Keratinocyte (primary cell): ENCODE results near the gene DPP7. TPM values are rescaled to one million over a fixed set of nuclear protein-coding genes. Genes with fewer than 3 reads are reported as not detected.

Source experiments
- DNase-seq: peaks from one replicate; pipeline ENCODE4 v3.0.0-alpha.2; 2011; ENCODE audit warnings: low read depth, missing footprints, low spot score
- FAIRE-seq: peaks from 2 replicates; lab custom pipeline; 2011; peaks lifted over from hg19 to GRCh38; lab: Jason Lieb, UNC
- H2AFZ ChIP-seq: 2 replicates; pipeline ENCODE4 v1.6.0; 2012; ENCODE audit warnings: low read length, control low read depth, inconsistent platforms; ENCODE audit not compliant: control insufficient read depth
- H3K27ac ChIP-seq: 2 replicates; pipeline ENCODE4 v1.5.1; 2011; ENCODE audit warnings: low read length; ENCODE audit not compliant: control insufficient read depth, insufficient read depth
- H3K27me3 ChIP-seq: 3 replicates; pipeline ENCODE4 v1.6.0; 2011; ENCODE audit warnings: low read length; ENCODE audit not compliant: control insufficient read depth, insufficient read depth; ENCODE audit errors: extremely low read depth
- H3K36me3 ChIP-seq, 2 experiments: 2 replicates in 1 of 2; 3 replicates in 1 of 2; pipeline ENCODE4 v1.5.1; 2011; ENCODE audit warnings: low read length in 2 of 2, mild to moderate bottlenecking in 1 of 2; ENCODE audit not compliant: control insufficient read depth in 2 of 2, insufficient read depth in 2 of 2; ENCODE audit errors: extremely low read depth in 1 of 2
- H3K4me1 ChIP-seq: 3 replicates; pipeline ENCODE4 v1.5.1; 2011; ENCODE audit warnings: low read length; ENCODE audit not compliant: control insufficient read depth, insufficient read depth; ENCODE audit errors: extremely low read depth
- H3K4me2 ChIP-seq: 3 replicates; pipeline ENCODE4 v1.6.0; 2011; ENCODE audit warnings: low read depth, low read length; ENCODE audit not compliant: control insufficient read depth, insufficient read depth; ENCODE audit errors: extremely low read depth
- H3K4me3 ChIP-seq, 3 experiments: fragments of 200-600 bp in 1 of 3; sonication (generic) in 1 of 3; 2 replicates in 2 of 3; 3 replicates in 1 of 3; pipeline ENCODE4 v1.5.1; 2011 to 2016; ENCODE audit warnings: low read length in 3 of 3, mild to moderate bottlenecking in 3 of 3, control low read depth in 2 of 3, inconsistent platforms in 1 of 3, low read depth in 1 of 3, mixed read lengths in 1 of 3, mixed run types in 1 of 3, moderate library complexity in 1 of 3; ENCODE audit not compliant: control insufficient read depth in 2 of 3, insufficient read depth in 2 of 3; ENCODE audit errors: extremely low read depth in 1 of 3
- H3K79me2 ChIP-seq: 2 replicates; pipeline ENCODE4 v1.6.0; 2012; ENCODE audit warnings: low read length; ENCODE audit not compliant: control insufficient read depth, insufficient read depth
- H3K9ac ChIP-seq: 3 replicates; pipeline ENCODE4 v1.6.0; 2011; ENCODE audit warnings: low read length; ENCODE audit not compliant: control insufficient read depth, insufficient read depth; ENCODE audit errors: extremely low read depth
- H3K9me1 ChIP-seq: 3 replicates; pipeline ENCODE4 v1.6.0; 2011; ENCODE audit warnings: low read length; ENCODE audit not compliant: control insufficient read depth, insufficient read depth; ENCODE audit errors: extremely low read depth
- H3K9me3 ChIP-seq: 2 replicates; pipeline ENCODE4 v1.5.1; 2012; ENCODE audit warnings: low read depth, low read length; ENCODE audit not compliant: control insufficient read depth
- H4K20me1 ChIP-seq: 3 replicates; pipeline ENCODE4 v1.6.0; 2011; ENCODE audit warnings: low read length; ENCODE audit not compliant: control insufficient read depth, insufficient read depth; ENCODE audit errors: extremely low read depth
- CTCF ChIP-seq, 3 experiments: IDR thresholded peaks in 1 of 3; conservative IDR thresholded peaks in 1 of 3; optimal IDR thresholded peaks in 1 of 3; 2 replicates in 2 of 3; 3 replicates in 1 of 3; pipeline versions ENCODE3 to v1.5.1; 2011; ENCODE audit warnings: low read length in 3 of 3, mild to moderate bottlenecking in 3 of 3, moderate library complexity in 2 of 3, control low read depth in 1 of 3, inconsistent platforms in 1 of 3; ENCODE audit not compliant: insufficient read depth in 2 of 3; ENCODE audit errors: extremely low read depth in 1 of 3
- EZH2 ChIP-seq: IDR thresholded peaks from one replicate; pipeline ENCODE4 v1.6.1; 2012; ENCODE audit warnings: inconsistent platforms, mild to moderate bottlenecking, low read length, moderate library complexity
- dilution Hi-C: fragments of 300-500 bp; cut with MboI; formaldehyde crosslinking; loops from one replicate; pipeline ENCODE4 v1.7.0; 2020; ENCODE audit warnings: low sequenced_read_pairs; ENCODE audit not compliant: extremely low pct_ligation_motif_present
- polyA plus RNA-seq, 5 experiments: library from polyadenylated mRNA; depleted of rRNA in 3 of 5; stranded (reverse) in 3 of 5; stranded (forward) in 1 of 5; unstranded in 1 of 5; fragments of >200 nt; gene quantifications; 1 replicate in 1 of 5; 2 replicates in 3 of 5; 3 replicates in 1 of 5; pipeline versions ENCODE4 v1.2.1 to v1.2.3, GENCODE V29; 2011 to 2012; ENCODE audit warnings: missing spikeins in 2 of 5, low read depth in 1 of 5, low replicate concordance in 1 of 5

Gene DPP7
- polyA plus RNA-seq, 1 donor (not counting 4 experiments of a cell fraction or from before 2014, with no cell fraction given): 35.3 TPM

DNA sequence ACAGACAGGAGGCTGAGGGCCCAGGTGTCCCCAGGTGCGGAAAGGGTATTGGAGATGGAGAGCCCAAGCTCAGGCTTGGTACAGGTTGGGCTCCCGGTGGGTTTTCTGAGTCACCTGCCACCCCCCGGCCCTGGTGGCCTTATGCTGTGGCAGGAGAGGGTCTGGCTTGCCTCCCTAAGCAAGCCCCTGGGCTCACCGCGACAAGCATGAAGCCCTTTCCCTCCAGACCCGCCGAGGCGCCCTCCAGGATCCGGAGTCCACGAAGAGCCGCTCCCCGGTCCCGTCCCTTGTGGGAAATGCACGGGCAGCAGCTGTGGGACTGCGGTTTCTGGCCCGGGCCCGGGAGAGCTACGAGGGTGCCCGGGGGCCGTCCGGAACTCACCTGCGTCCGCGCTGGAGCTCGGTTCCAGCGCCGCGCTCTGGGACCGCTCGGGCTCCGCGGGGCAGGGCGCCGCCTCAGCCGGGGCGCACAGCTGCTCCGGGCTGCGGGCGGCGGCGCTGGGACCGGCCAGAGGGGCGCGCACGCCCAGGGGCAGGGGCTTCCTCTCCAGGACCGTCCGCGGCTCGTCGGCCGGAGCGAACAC is 44.9 kb downstream of the DPP7 start:
- dilution Hi-C loops: no loop called here
- H3K9me3 ChIP-seq: no peaks in the 10 kb centered on the region
- no peaks in the 10 kb centered on the region for H4K20me1 ChIP-seq
- H3K27me3 ChIP-seq: no peaks in the 10 kb centered on the region
- H3K4me3 ChIP-seq: peak overlapping the region in 2 of 3 experiments; percentile 17 to 32
- H3K9ac ChIP-seq: no peak overlapping the region
- no peak overlapping the region for H3K27ac ChIP-seq
- H3K4me1 ChIP-seq: peaks cover 10% of the 10 kb centered on the region
- H3K79me2 ChIP-seq: no peaks in the 10 kb centered on the region
- no peak for FAIRE-seq
- DNase-seq: no peak
- no peak overlapping the region for H2AFZ ChIP-seq
- TF ChIP-seq EZH2 (no peak), CTCF (optimal IDR thresholded peaks at IDR 0.05 in 1 of 3, IDR thresholded peaks at IDR 0.05 in 1 of 3, conservative IDR thresholded peaks at IDR 0.05 in 1 of 3; ENCODE audit: extremely low read depth in 1 of 3, insufficient read depth in 2 of 3, low read length in 3 of 3) (no peak)
- no peaks in the 10 kb centered on the region for H3K36me3 ChIP-seq
- H3K9me1 ChIP-seq: no peaks in the 10 kb centered on the region
- peak overlapping the region; percentile 70 for H3K4me2 ChIP-seq

GRCh38 chr9:137068539-137069507 is 45.7 kb downstream of the DPP7 start:
- Histone ChIP-seq H3K9ac (no peak overlapping the region), H4K20me1 (no peaks in the 10 kb centered on the region), H3K9me1 (no peaks in the 10 kb centered on the region), H3K4me2 (peak overlapping the region; percentile 70), H3K36me3 (no peaks in the 10 kb centered on the region), H3K79me2 (no peaks in the 10 kb centered on the region), H3K4me1 (peaks cover 10% of the 10 kb centered on the region), H3K9me3 (no peaks in the 10 kb centered on the region), H3K27ac (no peak overlapping the region), H2AFZ (no peak overlapping the region), H3K4me3 (no peak overlapping the region), H3K27me3 (no peaks in the 10 kb centered on the region)
- dilution Hi-C loops: no loop called here
- TF ChIP-seq EZH2: no peak
- TF ChIP-seq CTCF (optimal IDR thresholded peaks at IDR 0.05 in 1 of 3, IDR thresholded peaks at IDR 0.05 in 1 of 3, conservative IDR thresholded peaks at IDR 0.05 in 1 of 3; ENCODE audit: extremely low read depth in 1 of 3, insufficient read depth in 2 of 3, low read length in 3 of 3): no peak
- DNase-seq (no peak), FAIRE-seq (no peak)
